Bronchial epithelial cell (primary cell): ENCODE measurements around the gene KLC1. TPM values are rescaled to one million over a fixed set of nuclear protein-coding genes. Genes with fewer than 3 reads are reported as not detected.

Source experiments
- DNase-seq: peaks from one replicate; pipeline ENCODE4 v3.0.0-alpha.2; 2010; ENCODE audit warnings: low read depth
- FAIRE-seq: peaks from 2 replicates; lab custom pipeline; 2011; peaks lifted over from hg19 to GRCh38; lab: Jason Lieb, UNC
- H3K27me3 ChIP-seq: 2 replicates; pipeline ENCODE4 v1.5.1; 2011; ENCODE audit warnings: low read length; ENCODE audit not compliant: control insufficient read depth, insufficient read depth
- H3K36me3 ChIP-seq: 2 replicates; pipeline ENCODE4 v1.5.1; 2011; ENCODE audit warnings: low read length; ENCODE audit not compliant: control insufficient read depth, insufficient read depth
- H3K4me3 ChIP-seq: 2 replicates; pipeline ENCODE4 v1.5.1; 2011; ENCODE audit warnings: mild to moderate bottlenecking, low read depth, low read length, control low read depth
- CTCF ChIP-seq: IDR thresholded peaks from 2 replicates; pipeline ENCODE4 v1.5.1; 2011; ENCODE audit warnings: mild to moderate bottlenecking, moderate library complexity, low read length, control low read depth, inconsistent platforms; ENCODE audit not compliant: insufficient read depth, severe bottlenecking
- total RNA-seq: library from RNA; depleted of rRNA; stranded (reverse); fragments of >200 nt; gene quantifications from 2 replicates; pipeline ENCODE4 v1.2.1, GENCODE V29; 2014

The KLC1 gene
- total RNA-seq, 1 donor from 2014 or later, result 249 TPM

- no peak for TF ChIP-seq CTCF
- Histone ChIP-seq H3K36me3 (no peaks in the 10 kb centered on the region), H3K4me3 (no peak overlapping the region), H3K27me3 (no peaks in the 10 kb centered on the region)
- FAIRE-seq (no peak), DNase-seq (no peak)
Measured at GRCh38 chr14:103621860-103622259, 7.2 kb upstream of the KLC1 start.

GRCh38 chr14:103623308-103623707 is 5.7 kb upstream of the KLC1 start:
- no peak for TF ChIP-seq CTCF
- FAIRE-seq, result no peak

GRCh38 chr14:103623883-103624482 is 5.0 kb upstream of the KLC1 start:
- no peak for FAIRE-seq
- Histone ChIP-seq H3K27me3 (no peaks in the 10 kb centered on the region), H3K4me3 (no peak overlapping the region), H3K36me3 (no peaks in the 10 kb centered on the region)
- no peak for TF ChIP-seq CTCF
- DNase-seq, result no peak

More at GRCh38 chr14:103623308-103623707, 5.7 kb upstream of the KLC1 start:
- Histone ChIP-seq H3K27me3 (no peaks in the 10 kb centered on the region), H3K4me3 (no peak overlapping the region), H3K36me3 (no peaks in the 10 kb centered on the region)
- no peak for DNase-seq

- H3K27me3 ChIP-seq, result no peaks in the 10 kb centered on the region
- FAIRE-seq, result no peak
- H3K36me3 ChIP-seq, result no peaks in the 10 kb centered on the region
- peak; percentile 80 for DNase-seq
- no peak for TF ChIP-seq CTCF
- no peak overlapping the region for H3K4me3 ChIP-seq
Measured at GRCh38 chr14:103624860-103625259, 4.2 kb upstream of the KLC1 start.

GRCh38 chr14:103625356-103626095 is 3.5 kb upstream of the KLC1 start:
- Histone ChIP-seq H3K36me3 (no peaks in the 10 kb centered on the region), H3K27me3 (no peaks in the 10 kb centered on the region), H3K4me3 (no peak overlapping the region)
- DNase-seq (no peak), FAIRE-seq (no peak)
- TF ChIP-seq CTCF, result no peak
